ENCODE results near the gene COL23A1.

DNA sequence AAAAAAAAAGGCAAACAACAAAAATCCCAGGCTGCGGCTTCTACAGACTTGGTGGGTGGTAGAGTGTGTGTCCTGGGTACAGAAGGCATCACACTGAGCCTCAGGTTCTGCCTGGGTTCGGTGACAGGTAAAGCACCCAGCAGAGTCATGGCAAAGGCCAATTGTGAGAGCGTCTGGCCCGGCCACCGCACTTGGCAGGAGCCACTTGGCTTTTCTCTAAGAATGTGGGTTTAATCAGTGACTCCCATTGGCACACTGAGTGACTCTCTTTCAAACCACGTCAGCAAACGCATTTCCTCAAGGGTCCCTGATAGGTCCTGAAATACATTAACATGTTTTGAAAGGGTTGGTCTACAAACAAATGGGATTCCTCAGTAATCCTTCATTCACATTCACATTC, 17.0 kb downstream of the COL23A1 start:
- TF ChIP-seq MXD4 (CRISPR knock-in tag; IDR thresholded peaks at IDR 0.05; ENCODE audit: borderline replicate concordance) (no peak), CTCF (IDR thresholded peaks at IDR 0.05) (no peak), ZNF671 (CRISPR knock-in tag; IDR thresholded peaks at IDR 0.05) (no peak), E2F4 (CRISPR knock-in tag; IDR thresholded peaks at IDR 0.05; ENCODE audit: borderline replicate concordance, low read depth) (no peak)
